HPDE6-E6E7 (cell line): Measurements from ENCODE around the gene UBE4B.
"Not testable (repeated sequence)": the region's sequence is repeated elsewhere in the genome, so short reads cannot be mapped to it uniquely, and the experiment has no call there.

ENCODE experiments used
- DNase-seq: peaks from one replicate; pipeline ENCODE4 v3.0.0; 2011; ENCODE audit warnings: missing footprints; ENCODE audit errors: extremely low spot score

UBE4B gene

DNA sequence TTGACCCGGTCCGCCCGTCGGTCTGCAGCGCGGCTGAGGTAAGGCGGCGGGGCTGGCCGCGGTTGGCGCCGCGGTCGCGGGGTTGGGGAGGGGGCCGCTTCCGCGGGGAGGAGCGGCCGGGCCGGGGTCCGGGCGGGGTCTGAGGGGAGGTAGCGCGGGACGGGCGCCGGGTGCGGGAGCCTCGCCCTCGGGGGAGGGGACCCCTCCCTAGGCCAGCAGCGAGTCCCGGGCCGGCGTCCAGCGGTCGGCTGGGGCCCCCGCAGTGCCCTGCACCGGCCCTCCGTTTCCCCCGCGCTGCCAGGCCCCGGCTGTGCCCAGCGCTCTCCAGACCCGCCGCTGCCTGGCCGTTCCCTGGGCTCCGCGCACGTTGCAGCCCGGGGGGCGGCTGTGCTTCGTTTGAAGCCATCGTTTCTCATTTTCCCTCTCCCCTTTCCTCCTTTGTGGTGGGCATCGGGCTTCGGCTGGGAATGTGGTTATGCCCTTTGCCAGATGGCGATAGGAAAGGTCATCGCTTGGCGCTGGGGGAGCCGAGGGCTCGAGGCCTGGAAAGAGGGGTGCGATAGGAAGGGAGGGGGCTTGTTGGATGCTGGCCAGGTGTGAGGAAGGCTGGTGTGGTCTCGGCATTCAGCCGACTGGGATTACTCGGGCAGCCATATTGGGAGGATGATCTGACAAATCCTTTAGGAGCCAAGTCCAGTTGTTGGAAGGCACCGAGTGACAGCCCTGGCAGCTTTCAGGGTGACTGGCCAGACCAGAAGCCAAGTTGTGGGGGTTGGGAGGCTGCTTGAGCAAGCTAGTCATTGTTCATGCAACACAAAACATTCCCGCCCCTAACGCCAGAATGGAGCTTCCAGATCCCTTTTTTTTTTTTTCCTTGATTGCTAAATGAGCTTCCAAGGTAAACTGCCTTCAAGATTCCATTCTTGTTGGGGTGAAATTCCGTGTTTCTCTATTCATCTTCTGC, 178.4 kb downstream of the UBE4B start:
- DNase-seq: peak; percentile 64

DNA sequence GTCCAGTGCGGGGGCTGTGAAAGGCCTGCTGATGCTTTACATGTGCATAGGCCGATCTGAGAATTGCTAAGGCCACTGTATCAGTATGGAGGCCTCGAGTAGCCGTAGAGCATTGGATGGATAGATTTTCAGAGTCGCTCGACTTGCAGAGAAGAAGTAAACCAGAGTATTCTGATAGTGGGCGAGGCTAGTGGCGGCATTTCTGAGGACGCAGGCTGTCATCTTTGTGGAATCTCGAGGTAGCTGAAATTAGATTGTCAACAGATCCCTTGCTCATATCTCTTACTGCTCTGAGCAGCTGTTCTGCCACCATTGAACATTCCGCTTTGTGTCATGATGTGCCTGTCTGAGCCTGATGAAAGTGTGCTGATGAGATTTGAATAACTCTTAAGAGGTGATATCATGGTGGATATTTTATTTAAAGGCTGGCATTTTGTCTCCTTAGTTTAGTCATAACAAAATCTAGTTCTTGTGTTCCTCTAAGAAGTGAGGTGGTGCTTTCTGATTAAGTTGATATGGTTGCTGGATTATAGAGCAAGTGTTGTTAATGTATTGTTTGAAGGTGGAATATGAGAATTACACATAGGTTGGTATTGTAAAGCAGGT, 179.2 kb downstream of the UBE4B start:
- no peak for DNase-seq

DNA sequence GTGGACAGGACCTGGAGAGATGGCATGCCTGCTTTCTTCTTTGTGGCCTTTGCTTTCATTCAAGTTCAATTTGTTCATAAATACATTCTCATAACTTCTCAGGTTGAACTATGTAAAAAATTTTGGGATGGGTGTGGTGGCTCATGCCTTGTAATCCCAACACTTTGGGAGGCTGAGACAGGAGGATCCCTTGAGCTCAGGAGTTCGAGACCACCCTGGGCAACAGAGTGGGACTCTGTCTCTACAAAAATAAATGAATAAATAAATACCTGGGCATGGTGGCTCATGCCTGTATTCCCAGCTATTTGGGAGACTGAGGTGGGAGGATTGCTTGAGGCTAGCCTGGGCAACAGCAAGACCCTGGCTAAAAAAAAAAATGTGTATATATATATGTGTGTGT, 179.7 kb downstream of the UBE4B start:
- no peak for DNase-seq

DNA sequence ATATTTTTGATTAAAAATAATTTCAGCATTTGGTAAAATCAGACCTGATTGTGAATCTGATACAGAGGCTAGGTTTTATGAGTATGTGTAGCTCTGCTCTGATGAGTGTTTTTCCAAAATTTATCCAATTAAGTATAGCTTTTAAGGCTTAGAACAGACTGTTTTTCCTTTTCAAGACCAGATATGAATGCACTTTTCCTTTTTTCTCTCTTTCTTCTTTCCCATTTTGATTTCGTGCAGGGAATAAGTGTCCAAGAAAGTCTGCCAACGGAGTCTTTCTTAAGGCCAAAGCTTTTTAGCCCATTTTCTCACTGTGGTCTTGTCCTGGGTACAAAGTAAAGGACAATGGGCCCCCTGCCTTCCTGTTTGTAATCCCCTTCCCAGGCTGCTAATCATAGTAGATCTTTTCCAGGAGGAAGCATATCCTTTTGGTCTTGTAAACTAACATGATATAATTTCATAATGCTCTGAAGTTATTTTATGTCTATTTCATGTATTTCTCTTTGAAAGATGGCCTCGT, 180.5 kb downstream of the UBE4B start:
- DNase-seq: no peak

DNA sequence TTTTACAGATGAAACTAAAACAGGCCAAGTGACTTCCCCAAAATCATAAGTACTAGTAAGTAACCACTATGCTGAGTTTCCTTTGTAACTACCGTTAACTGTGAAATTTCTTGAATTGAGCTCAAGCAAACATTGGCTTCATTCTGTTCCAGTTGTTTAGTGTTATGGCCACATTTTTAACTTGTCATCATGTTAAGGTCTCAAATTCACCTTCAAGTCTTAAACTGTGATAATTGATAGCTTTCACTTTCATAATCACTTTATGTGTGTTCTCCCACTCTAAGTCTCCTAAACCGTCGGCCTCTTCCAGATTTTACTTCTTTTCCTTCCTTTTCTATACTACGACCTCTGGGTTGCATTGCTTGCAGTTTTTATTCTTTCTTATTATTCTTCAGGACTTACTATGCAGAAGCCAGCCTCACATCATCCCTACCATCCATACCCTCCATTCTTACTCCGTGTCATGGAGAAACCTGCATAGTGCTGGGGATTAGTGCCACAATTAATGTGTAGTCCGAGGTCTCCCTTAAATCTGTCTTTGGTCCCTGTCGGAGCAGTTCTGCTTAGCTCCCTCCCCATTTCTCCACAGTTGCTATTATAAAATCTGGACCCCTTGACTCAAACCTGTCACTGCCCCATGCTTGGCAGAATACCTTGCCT, 183.5 kb downstream of the UBE4B start:
- no peak for DNase-seq

DNA sequence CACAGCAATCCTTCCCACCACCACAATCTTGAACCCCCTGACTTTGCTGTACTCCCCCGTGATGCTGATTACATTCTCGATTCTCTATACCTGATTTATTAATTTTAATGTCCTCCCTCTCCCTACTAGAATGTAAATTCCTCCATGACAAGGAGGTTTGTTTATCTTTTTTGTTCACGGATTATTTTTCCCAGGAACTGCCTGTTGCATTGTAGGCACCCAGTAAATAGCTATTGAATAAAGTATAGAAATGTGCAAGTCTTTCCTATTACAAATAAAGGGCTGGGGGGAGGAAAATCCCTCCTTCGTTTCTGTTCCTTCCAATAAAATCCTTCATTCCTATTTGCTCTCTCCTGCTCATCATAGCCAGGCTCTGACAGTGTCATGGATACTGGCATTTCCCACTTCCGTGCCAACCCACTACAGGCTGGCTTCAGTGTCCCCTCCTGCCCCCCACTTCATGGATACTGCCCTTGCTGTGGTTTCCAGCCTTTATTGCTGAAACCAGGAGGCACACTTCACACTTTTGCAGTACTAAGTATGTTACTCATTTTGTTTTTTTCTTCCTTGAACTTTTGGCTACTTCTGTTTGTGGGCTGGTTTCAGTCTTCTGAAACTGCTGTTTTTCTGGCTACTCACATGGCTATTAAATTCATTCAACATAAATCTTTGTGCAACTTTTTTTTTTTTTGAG, 185.1 kb downstream of the UBE4B start:
- DNase-seq: no peak

DNA sequence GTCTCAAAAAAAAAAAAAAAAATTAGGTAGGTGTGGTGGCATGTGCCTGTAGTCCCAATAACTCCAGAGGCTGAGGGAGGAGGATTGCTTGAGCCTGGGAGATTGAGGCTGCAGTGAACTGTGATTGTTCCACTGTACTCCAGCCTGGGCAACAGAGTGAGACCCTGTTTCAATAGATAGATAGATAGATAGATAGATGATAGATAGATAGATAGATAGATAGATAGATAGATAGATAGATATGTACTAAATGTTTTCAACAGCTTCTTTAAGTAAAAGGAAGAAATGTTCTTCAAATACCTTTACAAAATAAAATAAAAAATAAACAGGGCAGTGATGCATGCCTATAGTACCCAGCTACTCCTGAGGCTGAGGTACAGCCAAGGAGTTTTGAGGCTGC, 187.4 kb downstream of the UBE4B start:
- DNase-seq: no peak

DNA sequence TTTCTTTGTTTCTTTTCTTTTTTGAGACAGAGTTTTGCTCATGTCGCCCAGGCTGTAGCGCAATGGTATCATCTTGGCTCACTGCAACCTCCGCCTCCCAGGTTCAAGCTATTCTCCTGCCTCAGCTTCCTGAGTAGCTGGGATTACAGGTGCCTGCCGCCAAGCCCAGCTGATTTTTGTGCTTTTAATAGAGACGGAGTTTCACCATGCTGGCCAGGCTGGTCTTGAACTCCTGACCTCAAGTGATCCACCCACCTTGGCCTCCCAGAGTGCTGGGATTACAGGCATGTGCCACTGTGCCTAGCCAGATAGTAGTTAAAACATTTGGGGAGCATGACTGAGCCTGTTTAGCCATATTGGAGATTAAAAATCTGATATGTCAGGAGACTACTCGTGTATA, 187.9 kb downstream of the UBE4B start:
- DNase-seq: not testable (repeated sequence)

DNA sequence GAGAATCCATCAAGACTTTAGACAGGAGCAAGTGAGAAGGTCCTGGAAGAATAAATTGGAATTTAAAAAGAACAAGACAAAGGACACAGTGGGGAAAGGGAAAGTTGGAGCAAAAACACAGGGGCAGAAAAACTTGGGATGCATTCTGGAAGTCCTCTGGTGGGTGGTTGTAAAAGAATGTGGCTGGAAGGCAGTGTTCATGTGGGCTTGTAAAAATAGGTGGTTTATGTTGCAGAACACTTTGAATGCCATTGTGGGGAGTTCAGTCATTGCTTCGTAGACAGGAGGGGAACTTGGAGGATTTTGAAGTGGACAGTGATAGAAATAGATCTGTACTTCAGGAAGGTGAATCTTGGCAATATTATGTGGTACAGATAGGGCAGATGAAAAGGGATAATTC, 192.8 kb downstream of the UBE4B start:
- no peak for DNase-seq

DNA sequence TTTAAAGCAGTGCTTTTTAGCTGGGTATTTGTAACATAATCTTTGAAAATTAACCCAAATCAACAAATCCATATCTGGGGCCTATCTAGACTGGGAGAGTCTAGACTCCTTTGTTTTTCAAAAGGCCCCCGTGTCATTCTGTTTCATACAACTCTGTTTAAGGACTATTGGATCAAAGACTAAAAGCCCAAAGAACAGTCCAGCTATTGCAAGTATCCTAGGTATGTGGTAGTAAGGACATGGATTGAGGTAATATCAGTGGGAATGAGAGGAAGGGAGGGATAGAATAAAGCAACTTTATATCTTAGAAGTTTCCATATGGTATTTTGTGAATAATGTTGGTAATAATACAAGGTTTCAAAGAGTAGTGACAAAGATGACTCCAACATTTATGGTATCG, 195.8 kb downstream of the UBE4B start:
- no peak for DNase-seq

DNA sequence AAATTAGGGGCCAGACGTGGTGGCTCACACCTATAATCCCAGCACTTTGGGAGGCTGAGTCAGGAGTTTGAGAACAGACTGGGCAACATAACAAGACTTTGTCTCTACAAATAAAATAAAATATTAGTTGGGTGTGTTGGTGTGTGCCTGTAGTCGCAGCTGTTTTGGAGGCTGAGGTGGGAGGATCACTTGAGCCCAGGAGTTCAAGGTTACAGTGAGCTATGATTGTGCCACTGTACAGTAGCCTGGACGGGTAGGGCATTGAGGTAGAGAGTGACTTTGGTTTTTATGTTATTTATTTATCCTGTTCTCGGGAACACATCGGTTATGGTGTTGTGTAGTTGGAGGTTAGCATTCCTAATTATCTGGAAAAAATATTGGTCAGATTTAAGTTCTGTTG, 197.1 kb downstream of the UBE4B start:
- no peak for DNase-seq
